SK-N-SH (cell line): ENCODE results near the gene CAPN10. TPM values are rescaled to one million over a fixed set of nuclear protein-coding genes. Genes with fewer than 3 reads are reported as not detected.
A peak's percentile ranks its signal among the peaks of the same experiment; 100 is the strongest.

Experiments
- CTCF ChIA-PET: fragments of 300-600, 350-600 bp; formaldehyde crosslinking; extraction: SDS; loops from one replicate; lab custom pipeline; 2021; lab: Yijun Ruan, JAX
- POLR2A ChIA-PET: fragments of 350-600 bp; sonication (Branson Sonifier 250); formaldehyde crosslinking; extraction: SDS; loops from one replicate; lab custom pipeline; 2020; ENCODE audit warnings: antibody characterized with exemption, inconsistent platforms; lab: Yijun Ruan, JAX
- DNase-seq: peaks from one replicate; pipeline ENCODE4 v3.0.0; 2012
- H2AFZ ChIP-seq: fragments of 200-600 bp; sonication (generic); 2 replicates; pipeline ENCODE4 v1.8.1; 2016; ENCODE audit warnings: antibody characterized with exemption, mild to moderate bottlenecking, low read depth
- H3F3A ChIP-seq: fragments of 200-600 bp; sonication (generic); replicated peaks from 2 replicates; pipeline ENCODE3; 2016; ENCODE audit warnings: antibody characterized with exemption, mild to moderate bottlenecking; ENCODE audit not compliant: insufficient read depth
- H3K27ac ChIP-seq, 2 experiments: fragments of 200-500 bp in 1 of 2; fragments of 200-600 bp in 1 of 2; sonication (Bioruptor generic) in 1 of 2; sonication (generic), shearing (Covaris generic) in 1 of 2; 2 replicates each; pipeline versions ENCODE4 v1.5.1 to v1.6.1; 2014 to 2016; ENCODE audit warnings: low read depth in 2 of 2, inconsistent platforms in 1 of 2, low read length in 1 of 2, mild to moderate bottlenecking in 1 of 2, mixed read lengths in 1 of 2
- H3K27me3 ChIP-seq: fragments of 200-600 bp; sonication (generic), shearing (Covaris generic); 2 replicates; pipeline ENCODE4 v1.6.1; 2016; ENCODE audit warnings: mixed run types; ENCODE audit not compliant: insufficient read depth
- H3K36me3 ChIP-seq, 2 experiments: fragments of 200-500 bp in 1 of 2; fragments of 200-600 bp in 1 of 2; sonication (Bioruptor generic) in 1 of 2; sonication (generic) in 1 of 2; replicated peaks in 1 of 2; 2 replicates each; pipeline versions ENCODE3 to v1.5.1; 2014 to 2016; ENCODE audit warnings: low read length in 1 of 2, mild to moderate bottlenecking in 1 of 2; ENCODE audit not compliant: insufficient read depth in 2 of 2, control insufficient read depth in 1 of 2
- H3K4me1 ChIP-seq, 2 experiments: fragments of 200-500 bp in 1 of 2; fragments of 200-600 bp in 1 of 2; sonication (Bioruptor generic) in 1 of 2; sonication (generic), shearing (Covaris generic) in 1 of 2; 2 replicates each; pipeline versions ENCODE4 v1.5.1 to v1.6.1; 2014 to 2016; ENCODE audit warnings: low read depth in 1 of 2, low read length in 1 of 2, mixed run types in 1 of 2; ENCODE audit not compliant: insufficient read depth in 2 of 2, control insufficient read depth in 1 of 2
- H3K4me2 ChIP-seq: fragments of 200-600 bp; sonication (generic), shearing (Covaris generic); 2 replicates; pipeline ENCODE4 v1.6.1; 2017; ENCODE audit warnings: mixed run types
- H3K4me3 ChIP-seq, 2 experiments: fragments of 200-500 bp in 1 of 2; fragments of 200-600 bp in 1 of 2; sonication (Bioruptor generic) in 1 of 2; sonication (generic), shearing (Covaris generic) in 1 of 2; 2 replicates each; pipeline versions ENCODE4 v1.5.1 to v1.8.1; 2014 to 2016; ENCODE audit warnings: low read depth in 2 of 2, inconsistent platforms in 1 of 2, low read length in 1 of 2, mild to moderate bottlenecking in 1 of 2, mixed read lengths in 1 of 2, moderate library complexity in 1 of 2
- H3K79me2 ChIP-seq: fragments of 200-600 bp; sonication (generic); 2 replicates; pipeline ENCODE4 v1.8.1; 2017; ENCODE audit warnings: mild to moderate bottlenecking; ENCODE audit not compliant: insufficient read depth
- H3K9ac ChIP-seq: fragments of 200-600 bp; sonication (generic); 2 replicates; pipeline ENCODE4 v1.6.1; 2017; ENCODE audit warnings: mixed run types
- H3K9me2 ChIP-seq: fragments of 200-600 bp; sonication (generic); 2 replicates; pipeline ENCODE4 v1.6.1; 2017; ENCODE audit warnings: mixed run types
- H3K9me3 ChIP-seq: fragments of 200-600 bp; sonication (generic); 2 replicates; pipeline ENCODE4 v1.6.1; 2017; ENCODE audit warnings: mixed run types, mild to moderate bottlenecking, moderate library complexity
- H4K20me1 ChIP-seq: fragments of 200-600 bp; sonication (generic); 2 replicates; pipeline ENCODE4 v1.6.1; 2017; ENCODE audit warnings: mild to moderate bottlenecking, mixed run types; ENCODE audit not compliant: insufficient read depth
- CHD2 ChIP-seq: fragments of 150-350 bp; IDR thresholded peaks from 2 replicates; pipeline ENCODE4 v1.6.1; 2018; ENCODE audit warnings: low read length; ENCODE audit not compliant: partially characterized antibody
- CTCF ChIP-seq: fragments of 200-600 bp; sonication (generic); IDR thresholded peaks from 2 replicates; pipeline ENCODE4 v1.6.1; 2017; ENCODE audit warnings: antibody characterized with exemption, mild to moderate bottlenecking, moderate library complexity
- EP300 ChIP-seq, 2 experiments: IDR thresholded peaks; 2 replicates each; pipeline versions ENCODE4 v1.4.0 to v1.6.1; 2012; ENCODE audit warnings: borderline replicate concordance in 1 of 2, low read depth in 1 of 2, low read length in 1 of 2
- FOXJ3 ChIP-seq: sonication (generic); formaldehyde crosslinking; IDR thresholded peaks from 2 replicates; pipeline ENCODE4 v1.5.1; 2020; ENCODE audit warnings: mild to moderate bottlenecking, missing genetic modification reagents
- FOXM1 ChIP-seq: IDR thresholded peaks from 2 replicates; pipeline ENCODE4 v1.4.0; 2012; ENCODE audit warnings: low read depth, mild to moderate bottlenecking
- JUND ChIP-seq: IDR thresholded peaks from 2 replicates; pipeline ENCODE4 v1.4.0; 2012
- NFIC ChIP-seq: IDR thresholded peaks from 2 replicates; pipeline ENCODE4 v1.4.0; 2012; ENCODE audit warnings: borderline replicate concordance
- PBX3 ChIP-seq: IDR thresholded peaks from 2 replicates; pipeline ENCODE4; 2012
- POLR2AphosphoS5 ChIP-seq: IDR thresholded peaks from 2 replicates; pipeline ENCODE4 v1.6.1; 2012; ENCODE audit warnings: low read depth, low read length
- RAD21 ChIP-seq: IDR thresholded peaks from 2 replicates; pipeline ENCODE4 v1.6.1; 2012; ENCODE audit warnings: mild to moderate bottlenecking, low read length
- SIN3A ChIP-seq: IDR thresholded peaks from 2 replicates; pipeline ENCODE4 v1.6.1; 2012; ENCODE audit warnings: low read depth, mild to moderate bottlenecking, low read length, moderate library complexity, borderline replicate concordance
- SMC3 ChIP-seq: IDR thresholded peaks from 2 replicates; pipeline ENCODE4 v1.6.1; 2012; ENCODE audit warnings: low read depth, low read length, improper control_type of control experiment
- TCF12 ChIP-seq: IDR thresholded peaks from 2 replicates; pipeline ENCODE4 v1.4.0; 2012
- TEAD4 ChIP-seq: IDR thresholded peaks from 2 replicates; pipeline ENCODE4 v1.4.0; 2012; ENCODE audit warnings: mild to moderate bottlenecking, borderline replicate concordance; ENCODE audit not compliant: insufficient read depth
- USF1 ChIP-seq: IDR thresholded peaks from 2 replicates; pipeline ENCODE4 v1.4.0; 2012; ENCODE audit warnings: low read depth, borderline replicate concordance
- USF2 ChIP-seq: fragments of 150-350 bp; IDR thresholded peaks from 2 replicates; pipeline ENCODE4 v1.6.1; 2017; ENCODE audit warnings: antibody characterized with exemption, low read length, low read depth, borderline replicate concordance
- YY1 ChIP-seq: IDR thresholded peaks from 2 replicates; pipeline ENCODE4 v1.4.0; 2012; ENCODE audit warnings: low read depth, mild to moderate bottlenecking
- ZBTB33 ChIP-seq: IDR thresholded peaks from 2 replicates; pipeline ENCODE4 v1.4.0; 2012; ENCODE audit warnings: low read depth, borderline replicate concordance
- WGBS: methylation state at CpG from one replicate; pipeline ENCODE4 v1.1.6; 2017; ENCODE audit warnings: low lambda C conversion rate; 5-methylcytosine and 5-hydroxymethylcytosine counted together
- polyA plus RNA-seq, 3 experiments: library from polyadenylated mRNA; depleted of rRNA; stranded (reverse); fragments of >200 nt; gene quantifications; 2 replicates each; pipeline ENCODE4 v1.2.3, GENCODE V29; 2012

CAPN10 gene
- polyA plus RNA-seq, 1 of the 3 experiments (the other 2 are of a cell fraction) = 24.0 TPM

- Histone ChIP-seq H3K9me2 (no peaks in the 10 kb centered on the region), H3K9me3 (no peaks in the 10 kb centered on the region), H3K36me3 (no peaks in the 10 kb centered on the region), H3K4me1 (no peaks in the 10 kb centered on the region; a peak in 1 of 4 replicates), H3K9ac (no peak overlapping the region), H3K27me3 (no peaks in the 10 kb centered on the region), H2AFZ (no peak overlapping the region), H4K20me1 (no peaks in the 10 kb centered on the region), H3K4me3 (no peak overlapping the region), H3K79me2 (no peaks in the 10 kb centered on the region), H3F3A (no peaks in the 10 kb centered on the region), H3K27ac (no peak overlapping the region), H3K4me2 (no peak overlapping the region)
- POLR2A ChIA-PET = no interaction called here
- no peak for DNase-seq
- 26% methylated on average over 4 of the region's 5 CpGs for WGBS
- CTCF ChIA-PET = interaction anchor here (1.1 to 2.0 kb wide), 2 partner anchors 11 to 211 kb away, joined by 4 to 7 read pairs; no protein-coding TSS in a partner anchor
- TF ChIP-seq YY1 (no peak), CHD2 (no peak)
Observed at GRCh38 chr2:240629619-240629967, 43.1 kb downstream of the CAPN10 start.

GRCh38 chr2:240629968-240630770 is 43.6 kb downstream of the CAPN10 start:
- Histone ChIP-seq H3K9me3 (no peaks in the 10 kb centered on the region), H3K27me3 (no peaks in the 10 kb centered on the region), H3K4me1 (no peaks in the 10 kb centered on the region; a peak in 1 of 4 replicates), H2AFZ (no peak overlapping the region), H3K79me2 (no peaks in the 10 kb centered on the region), H3K9ac (no peak overlapping the region), H3K27ac (no peak overlapping the region), H3F3A (no peaks in the 10 kb centered on the region), H4K20me1 (no peaks in the 10 kb centered on the region), H3K36me3 (no peaks in the 10 kb centered on the region), H3K9me2 (no peaks in the 10 kb centered on the region), H3K4me2 (no peak overlapping the region), H3K4me3 (no peak overlapping the region)
- ChIA-PET POLR2A (no interaction called here), CTCF (interaction anchor here (2.0 kb wide), 1 partner anchor 210 kb away, joined by 7 read pairs; no protein-coding TSS in a partner anchor)
- TF ChIP-seq TCF12 (no peak), FOXJ3 (no peak), SMC3 (no peak), EP300 (IDR thresholded peaks at IDR 0.05; ENCODE audit: borderline replicate concordance in 1 of 2, low read depth in 1 of 2, low read length in 1 of 2) (no peak), JUND (no peak), SIN3A (no peak), PBX3 (no peak), NFIC (no peak), TEAD4 (no peak), POLR2AphosphoS5 (no peak), ZBTB33 (no peak), USF2 (no peak), RAD21 (no peak), CTCF (no peak), FOXM1 (no peak), CHD2 (no peak), USF1 (no peak)
- peak; percentile 15 for DNase-seq
- WGBS = 63% methylated on average over 16 of the region's 50 CpGs
